Measurements from ENCODE around the gene SP1. TPM values are rescaled to one million over a fixed set of nuclear protein-coding genes. Genes with fewer than 3 reads are reported as not detected.
"Not testable (repeated sequence)": the region's sequence is repeated elsewhere in the genome, so short reads cannot be mapped to it uniquely, and the experiment has no call there.

The SP1 gene
- total RNA-seq, 1 experiment from 2014 or later, result 78.4 TPM

DNA sequence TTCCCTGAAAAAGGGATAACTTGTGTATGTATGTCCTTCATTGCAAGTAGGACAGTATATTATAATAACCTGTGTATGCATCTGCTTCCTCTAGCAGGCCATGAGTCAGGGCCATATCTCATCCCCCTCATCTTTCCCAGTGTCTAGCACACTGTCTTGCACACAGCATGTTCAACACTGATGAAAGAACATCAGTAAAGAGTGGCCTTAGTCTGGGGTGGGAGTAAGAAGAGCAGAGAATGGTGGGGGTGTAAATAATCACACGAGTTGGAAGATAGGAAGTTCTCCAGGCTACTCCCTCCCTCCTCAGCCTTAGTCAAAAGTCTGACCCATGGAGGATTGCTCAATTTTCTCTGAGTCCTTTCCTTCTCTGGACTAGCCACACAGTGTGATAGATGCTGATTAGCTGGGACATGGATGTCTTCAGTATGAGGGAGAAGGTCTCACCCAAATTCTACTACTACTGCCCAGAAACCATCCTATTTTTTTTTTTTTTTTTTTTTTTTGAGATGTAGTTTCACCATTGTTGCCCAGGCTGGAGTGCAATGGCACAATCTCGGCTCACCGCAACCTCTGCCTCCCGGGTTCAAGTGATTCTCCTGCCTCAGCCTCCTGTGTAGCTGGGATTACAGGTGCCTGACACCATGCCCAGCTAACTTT lies 14.6 kb upstream of the SP1 start:
- no TSS peak for BruUV-seq (replicated peaks)
- intact Hi-C loops (cut with micrococcal nuclease; ENCODE audit: unreplicated experiment), result no loop called here
- peaks cover under 1% of the 10 kb centered on the region for H3K4me1 ChIP-seq (ENCODE audit: insufficient read depth, low read length, poor library complexity, severe bottlenecking)
- H3K36me3 ChIP-seq (ENCODE audit: insufficient read depth, low read length, poor library complexity, severe bottlenecking), result no peaks in the 10 kb centered on the region
- POLR2A ChIA-PET (ENCODE audit: low non-redundant PET), result no interaction called here
- H3K9me3 ChIP-seq (ENCODE audit: low read depth, low read length, poor library complexity, severe bottlenecking), result no peaks in the 10 kb centered on the region
- no peak for DNase-seq (ENCODE audit: low spot score)
- CTCF ChIA-PET, result no interaction called here
- TF ChIP-seq EZH2 (IDR thresholded peaks at IDR 0.05; ENCODE audit: borderline replicate concordance, low read depth, low read length, poor library complexity, severe bottlenecking), result no peak
- TF ChIP-seq, protein P1, sequence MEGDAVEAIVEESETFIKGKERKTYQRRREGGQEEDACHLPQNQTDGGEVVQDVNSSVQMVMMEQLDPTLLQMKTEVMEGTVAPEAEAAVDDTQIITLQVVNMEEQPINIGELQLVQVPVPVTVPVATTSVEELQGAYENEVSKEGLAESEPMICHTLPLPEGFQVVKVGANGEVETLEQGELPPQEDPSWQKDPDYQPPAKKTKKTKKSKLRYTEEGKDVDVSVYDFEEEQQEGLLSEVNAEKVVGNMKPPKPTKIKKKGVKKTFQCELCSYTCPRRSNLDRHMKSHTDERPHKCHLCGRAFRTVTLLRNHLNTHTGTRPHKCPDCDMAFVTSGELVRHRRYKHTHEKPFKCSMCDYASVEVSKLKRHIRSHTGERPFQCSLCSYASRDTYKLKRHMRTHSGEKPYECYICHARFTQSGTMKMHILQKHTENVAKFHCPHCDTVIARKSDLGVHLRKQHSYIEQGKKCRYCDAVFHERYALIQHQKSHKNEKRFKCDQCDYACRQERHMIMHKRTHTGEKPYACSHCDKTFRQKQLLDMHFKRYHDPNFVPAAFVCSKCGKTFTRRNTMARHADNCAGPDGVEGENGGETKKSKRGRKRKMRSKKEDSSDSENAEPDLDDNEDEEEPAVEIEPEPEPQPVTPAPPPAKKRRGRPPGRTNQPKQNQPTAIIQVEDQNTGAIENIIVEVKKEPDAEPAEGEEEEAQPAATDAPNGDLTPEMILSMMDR (conservative IDR thresholded peaks at IDR 0.05; ENCODE audit: low read depth, low read length), result no peak
- no peaks in the 10 kb centered on the region for H3K27me3 ChIP-seq (replicated peaks; ENCODE audit: insufficient read depth, low read depth, low read length, poor library complexity)
- no peak overlapping the region for H3K4me3 ChIP-seq (ENCODE audit: low read depth, low read length, poor library complexity, severe bottlenecking)
- H3K27ac ChIP-seq (ENCODE audit: low read depth, low read length, poor library complexity, severe bottlenecking), result no peak overlapping the region

DNA sequence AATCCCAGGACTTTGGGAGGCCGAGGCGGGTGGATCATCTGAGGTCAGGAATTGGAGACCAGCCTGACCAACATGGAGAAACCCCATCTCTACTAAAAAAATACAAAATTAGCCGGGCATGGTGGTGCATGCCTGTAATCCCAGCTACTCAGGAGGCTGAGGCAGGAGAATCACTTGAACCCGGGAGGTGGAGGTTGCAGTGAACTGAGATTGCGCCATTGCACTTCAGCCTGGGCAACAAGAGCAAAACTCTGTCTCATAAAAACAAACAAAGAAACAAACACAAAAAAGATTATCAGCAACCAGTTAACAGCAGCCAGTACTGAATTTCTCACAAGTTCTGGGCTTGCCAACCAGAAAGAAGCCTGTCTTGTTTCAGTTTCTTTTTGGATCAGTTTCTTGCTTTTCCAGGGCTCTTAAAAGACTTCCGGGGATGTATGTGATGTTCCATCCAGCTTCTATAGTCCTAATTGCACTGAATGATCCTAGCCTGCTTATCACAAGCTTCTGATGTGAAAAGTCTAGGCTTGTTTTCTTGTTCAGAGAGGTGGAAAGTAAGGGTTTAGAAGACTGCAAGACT lies 6.3 kb upstream of the SP1 start:
- peaks cover 15% of the 10 kb centered on the region for H3K4me1 ChIP-seq (ENCODE audit: insufficient read depth, low read length, poor library complexity, severe bottlenecking)

DNA sequence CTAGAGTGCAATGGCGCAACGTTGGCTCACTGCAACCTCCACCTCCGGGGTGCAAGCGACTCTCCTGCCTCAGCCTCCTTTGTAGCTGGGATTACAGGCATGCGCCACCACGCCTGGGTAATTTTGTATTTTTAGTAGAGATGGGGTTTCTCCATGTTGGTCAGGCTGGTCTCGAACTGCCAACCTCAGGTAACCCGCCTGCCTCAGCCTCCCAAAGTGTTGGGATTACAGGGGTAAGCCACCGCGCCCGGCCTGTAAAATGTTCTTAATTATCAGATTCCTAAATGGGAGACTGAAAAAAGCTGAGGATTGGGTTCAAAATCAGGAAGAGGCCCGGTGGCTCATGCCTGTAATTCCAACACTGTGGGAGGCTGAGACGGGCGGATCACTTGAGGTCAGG lies 5.7 kb upstream of the SP1 start:
- DNase-seq (ENCODE audit: low spot score); CTCF ChIA-PET; intact Hi-C loops (cut with micrococcal nuclease; ENCODE audit: unreplicated experiment); BruUV-seq (replicated peaks); H3K9me3 ChIP-seq (ENCODE audit: low read depth, low read length, poor library complexity, severe bottlenecking); H3K27ac ChIP-seq (ENCODE audit: low read depth, low read length, poor library complexity, severe bottlenecking); H3K36me3 ChIP-seq (ENCODE audit: insufficient read depth, low read length, poor library complexity, severe bottlenecking); H3K27me3 ChIP-seq (replicated peaks; ENCODE audit: insufficient read depth, low read depth, low read length, poor library complexity); H3K4me3 ChIP-seq (ENCODE audit: low read depth, low read length, poor library complexity, severe bottlenecking); POLR2A ChIA-PET (ENCODE audit: low non-redundant PET): not testable (repeated sequence)
- peaks cover 19% of the 10 kb centered on the region for H3K4me1 ChIP-seq (ENCODE audit: insufficient read depth, low read length, poor library complexity, severe bottlenecking)

More for the DNA sequence above, 6.3 kb upstream of the SP1 start:
- peak overlapping the region; percentile 36 for H3K27ac ChIP-seq (ENCODE audit: low read depth, low read length, poor library complexity, severe bottlenecking)
- H3K36me3 ChIP-seq (ENCODE audit: insufficient read depth, low read length, poor library complexity, severe bottlenecking); BruUV-seq (replicated peaks); H3K4me3 ChIP-seq (ENCODE audit: low read depth, low read length, poor library complexity, severe bottlenecking); CTCF ChIA-PET; intact Hi-C loops (cut with micrococcal nuclease; ENCODE audit: unreplicated experiment); POLR2A ChIA-PET (ENCODE audit: low non-redundant PET); H3K27me3 ChIP-seq (replicated peaks; ENCODE audit: insufficient read depth, low read depth, low read length, poor library complexity); DNase-seq (ENCODE audit: low spot score); H3K9me3 ChIP-seq (ENCODE audit: low read depth, low read length, poor library complexity, severe bottlenecking): not testable (repeated sequence)

DNA sequence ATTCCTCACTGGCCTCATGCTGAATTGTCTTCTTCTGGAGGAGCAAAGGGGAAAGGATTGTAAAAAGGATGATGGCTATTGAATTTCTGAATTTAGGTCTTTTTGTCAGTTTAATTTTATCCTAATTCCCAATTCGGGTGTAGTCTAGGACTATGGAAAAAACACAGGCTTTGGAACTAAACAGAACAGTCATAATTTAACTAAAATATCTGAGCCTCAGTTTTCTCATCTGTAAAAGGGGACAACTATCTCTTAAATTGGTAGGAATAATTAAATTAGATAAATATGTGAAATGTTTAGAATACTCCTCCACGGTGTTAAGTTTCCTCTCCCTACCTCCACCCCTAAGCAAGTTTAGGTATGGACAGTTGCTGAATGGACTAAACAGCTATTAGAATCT lies 3.2 kb upstream of the SP1 start:
- H3K4me3 ChIP-seq (ENCODE audit: low read depth, low read length, poor library complexity, severe bottlenecking), result no peak overlapping the region
- H3K27me3 ChIP-seq (replicated peaks; ENCODE audit: insufficient read depth, low read depth, low read length, poor library complexity), result no peaks in the 10 kb centered on the region
- peaks cover 13% of the 10 kb centered on the region for H3K4me1 ChIP-seq (ENCODE audit: insufficient read depth, low read length, poor library complexity, severe bottlenecking)
- no peaks in the 10 kb centered on the region for H3K9me3 ChIP-seq (ENCODE audit: low read depth, low read length, poor library complexity, severe bottlenecking)
- intact Hi-C loops (cut with micrococcal nuclease; ENCODE audit: unreplicated experiment), result no loop called here
- no peak for DNase-seq (ENCODE audit: low spot score)
- no peak overlapping the region for H3K27ac ChIP-seq (ENCODE audit: low read depth, low read length, poor library complexity, severe bottlenecking)
- POLR2A ChIA-PET (ENCODE audit: low non-redundant PET), result no interaction called here
- H3K36me3 ChIP-seq (ENCODE audit: insufficient read depth, low read length, poor library complexity, severe bottlenecking), result peaks cover 4% of the 10 kb centered on the region
- TF ChIP-seq, protein P1 (conservative IDR thresholded peaks at IDR 0.05; ENCODE audit: low read depth, low read length), result no peak
- TF ChIP-seq EZH2 (IDR thresholded peaks at IDR 0.05; ENCODE audit: borderline replicate concordance, low read depth, low read length, poor library complexity, severe bottlenecking), result no peak
- no TSS peak for BruUV-seq (replicated peaks)
- CTCF ChIA-PET, result interaction anchor here (0.7 kb wide), 1 partner anchor 52 kb away, joined by 3 read pairs; no protein-coding TSS in a partner anchor

Data from A673 (cell line).